ENCODE data around the gene LIN28B.

Gene LIN28B

GRCh38 chr6:104928141-104928540 is 28.8 kb upstream of the LIN28B start:
- no peak for TF ChIP-seq CTCF (IDR thresholded peaks at IDR 0.05; ENCODE audit: poor library complexity, severe bottlenecking)
- H3K4me1 ChIP-seq (ENCODE audit: insufficient read depth, poor library complexity, severe bottlenecking) = no peaks in the 10 kb centered on the region
- H3K4me3 ChIP-seq (ENCODE audit: severe bottlenecking) = no peak overlapping the region
- H3K27me3 ChIP-seq (ENCODE audit: insufficient read depth, poor library complexity, severe bottlenecking) = peaks cover 4% of the 10 kb centered on the region
- H3K36me3 ChIP-seq (ENCODE audit: low read depth) = no peaks in the 10 kb centered on the region
- H3K9me3 ChIP-seq (ENCODE audit: severe bottlenecking) = no peaks in the 10 kb centered on the region
- DNase-seq (ENCODE audit: low spot score) (no peak), ATAC-seq (ENCODE audit: low read depth) (no peak)
- H3K27ac ChIP-seq (ENCODE audit: poor library complexity, severe bottlenecking) = no peak overlapping the region

GRCh38 chr6:104929353-104929752 is 27.6 kb upstream of the LIN28B start:
- no peaks in the 10 kb centered on the region for H3K4me1 ChIP-seq (ENCODE audit: insufficient read depth, poor library complexity, severe bottlenecking)
- DNase-seq (ENCODE audit: low spot score) (no peak), ATAC-seq (ENCODE audit: low read depth) (no peak)
- no peaks in the 10 kb centered on the region for H3K27me3 ChIP-seq (ENCODE audit: insufficient read depth, poor library complexity, severe bottlenecking)
- H3K36me3 ChIP-seq (ENCODE audit: low read depth) = no peaks in the 10 kb centered on the region
- H3K27ac ChIP-seq (ENCODE audit: poor library complexity, severe bottlenecking) = no peak overlapping the region
- TF ChIP-seq CTCF (IDR thresholded peaks at IDR 0.05; ENCODE audit: poor library complexity, severe bottlenecking) = no peak
- H3K9me3 ChIP-seq (ENCODE audit: severe bottlenecking) = no peaks in the 10 kb centered on the region
- no peak overlapping the region for H3K4me3 ChIP-seq (ENCODE audit: severe bottlenecking)

- no peaks in the 10 kb centered on the region for H3K9me3 ChIP-seq (ENCODE audit: severe bottlenecking)
- H3K27me3 ChIP-seq (ENCODE audit: insufficient read depth, poor library complexity, severe bottlenecking) = peaks cover 10% of the 10 kb centered on the region
- no peak for TF ChIP-seq CTCF (IDR thresholded peaks at IDR 0.05; ENCODE audit: poor library complexity, severe bottlenecking)
- H3K4me1 ChIP-seq (ENCODE audit: insufficient read depth, poor library complexity, severe bottlenecking) = no peaks in the 10 kb centered on the region
- no peak overlapping the region for H3K4me3 ChIP-seq (ENCODE audit: severe bottlenecking)
- H3K27ac ChIP-seq (ENCODE audit: poor library complexity, severe bottlenecking) = no peak overlapping the region
- ATAC-seq (ENCODE audit: low read depth) (no peak), DNase-seq (ENCODE audit: low spot score) (no peak)
- H3K36me3 ChIP-seq (ENCODE audit: low read depth) = no peaks in the 10 kb centered on the region
Measured at GRCh38 chr6:104930939-104931338, 26.0 kb upstream of the LIN28B start.

GRCh38 chr6:104936766-104937535 is 20.0 kb upstream of the LIN28B start:
- Histone ChIP-seq H3K27ac (ENCODE audit: poor library complexity, severe bottlenecking) (no peak overlapping the region), H3K36me3 (ENCODE audit: low read depth) (no peaks in the 10 kb centered on the region), H3K9me3 (ENCODE audit: severe bottlenecking) (no peaks in the 10 kb centered on the region), H3K4me3 (ENCODE audit: severe bottlenecking) (no peak overlapping the region), H3K27me3 (ENCODE audit: insufficient read depth, poor library complexity, severe bottlenecking) (peaks cover 41% of the 10 kb centered on the region), H3K4me1 (ENCODE audit: insufficient read depth, poor library complexity, severe bottlenecking) (peaks cover 4% of the 10 kb centered on the region)
- TF ChIP-seq CTCF (IDR thresholded peaks at IDR 0.05; ENCODE audit: poor library complexity, severe bottlenecking) = no peak
- DNase-seq (ENCODE audit: low spot score) (no peak), ATAC-seq (ENCODE audit: low read depth) (no peak)

GRCh38 chr6:104940238-104940892 is 16.5 kb upstream of the LIN28B start:
- no peak for TF ChIP-seq CTCF (IDR thresholded peaks at IDR 0.05; ENCODE audit: poor library complexity, severe bottlenecking)
- H3K4me3 ChIP-seq (ENCODE audit: severe bottlenecking) = peak overlapping the region; percentile 13
- no peak for DNase-seq (ENCODE audit: low spot score)
- H3K27ac ChIP-seq (ENCODE audit: poor library complexity, severe bottlenecking) = no peak overlapping the region
- peaks cover 7% of the 10 kb centered on the region for H3K4me1 ChIP-seq (ENCODE audit: insufficient read depth, poor library complexity, severe bottlenecking)
- no peak for ATAC-seq (ENCODE audit: low read depth)
- peaks cover 3% of the 10 kb centered on the region for H3K9me3 ChIP-seq (ENCODE audit: severe bottlenecking)
- peaks cover 54% of the 10 kb centered on the region for H3K27me3 ChIP-seq (ENCODE audit: insufficient read depth, poor library complexity, severe bottlenecking)
- H3K36me3 ChIP-seq (ENCODE audit: low read depth) = no peaks in the 10 kb centered on the region

Measured in RWPE2 (cell line).